Amniotic epithelial cell (primary cell): Measurements from ENCODE around the gene PDP2.
"Not testable (repeated sequence)": the region's sequence is repeated elsewhere in the genome, so short reads cannot be mapped to it uniquely, and the experiment has no call there.

Experiments
- DNase-seq: peaks from one replicate; pipeline ENCODE4 v3.0.0-alpha.2; 2010; ENCODE audit warnings: low read depth

The PDP2 gene

DNA sequence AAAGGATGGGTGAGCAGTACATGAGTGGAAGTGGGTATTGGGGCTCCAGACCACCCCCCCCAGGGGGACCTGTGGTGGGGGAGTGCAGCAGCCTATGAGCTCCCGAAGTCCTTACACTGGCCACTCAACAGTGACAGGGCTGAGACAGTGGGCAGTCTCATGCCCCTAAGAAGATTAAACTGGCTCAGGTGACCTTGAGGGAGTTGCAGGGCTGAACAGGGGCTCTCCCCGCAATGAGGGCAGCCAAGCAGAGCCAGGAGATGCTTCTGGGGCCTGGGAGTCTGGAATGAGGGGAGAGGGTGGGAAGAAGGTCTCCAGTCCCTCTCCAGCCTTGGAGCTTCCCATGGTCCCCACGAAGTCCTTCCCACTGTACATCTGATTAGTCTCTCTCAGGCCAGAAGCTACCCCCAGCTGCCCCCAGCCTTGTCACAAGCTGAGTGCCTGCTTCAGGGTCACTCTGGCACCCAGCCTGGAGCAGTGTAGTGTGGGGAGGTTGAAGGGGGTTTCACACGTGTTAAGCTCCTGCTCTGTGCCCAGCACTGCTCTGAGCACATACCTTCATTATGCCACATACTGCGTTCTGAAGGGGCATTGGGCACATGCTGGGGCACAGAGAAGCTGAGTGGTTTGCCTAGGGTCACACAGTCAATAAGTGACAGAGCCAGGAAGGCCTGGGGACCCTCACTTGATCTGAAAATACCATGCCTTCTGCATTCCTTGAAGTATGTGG is 39.4 kb downstream of the PDP2 start:
- DNase-seq: no peak

DNA sequence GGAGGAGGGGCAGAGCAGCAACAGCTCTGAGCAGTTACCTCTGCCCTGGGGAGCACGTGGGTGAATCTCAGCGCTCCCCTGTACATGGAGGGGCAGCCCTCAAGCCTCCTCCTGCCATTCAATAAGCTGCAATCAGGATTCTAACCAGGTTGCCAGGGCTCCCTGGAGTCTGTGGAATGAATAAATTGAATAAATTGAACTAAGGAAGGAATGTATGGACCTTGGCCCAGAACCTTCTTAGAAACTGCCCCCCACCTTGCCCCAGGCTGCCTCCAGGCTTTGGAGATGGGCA is 39.9 kb downstream of the PDP2 start:
- DNase-seq: no peak

GRCh38 chr16:66920924-66921680 is 40.8 kb downstream of the PDP2 start:
- no peak for DNase-seq

GRCh38 chr16:66921729-66922450 is 41.6 kb downstream of the PDP2 start:
- DNase-seq: no peak

DNA sequence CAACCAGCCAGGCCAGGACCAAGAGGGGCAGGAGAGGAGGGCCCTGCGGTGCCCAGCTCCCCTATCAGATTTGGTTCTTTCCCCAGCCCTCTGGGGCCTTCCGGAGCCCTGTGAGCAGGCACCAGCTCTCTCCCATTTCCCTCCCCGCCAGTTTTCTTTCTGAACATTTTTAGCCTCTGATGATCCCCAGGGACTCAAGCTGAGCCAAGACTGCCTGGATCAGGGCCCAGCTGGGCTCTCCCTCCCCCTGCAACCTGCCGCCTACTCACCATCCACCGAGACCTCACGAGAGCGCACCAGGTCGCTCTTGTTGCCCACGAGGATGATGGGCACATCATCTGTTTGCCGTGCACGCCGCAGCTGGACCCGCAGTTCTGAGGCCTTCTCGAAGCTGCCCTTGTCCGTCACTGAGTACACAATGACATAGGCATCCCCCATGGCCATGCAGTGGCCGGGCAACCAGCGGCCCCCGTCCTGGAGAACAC is 43.0 kb downstream of the PDP2 start:
- DNase-seq: peak; percentile 50

GRCh38 chr16:66923866-66924265 is 43.6 kb downstream of the PDP2 start:
- no peak for DNase-seq

GRCh38 chr16:66924527-66925321 is 44.4 kb downstream of the PDP2 start:
- DNase-seq: no peak

DNA sequence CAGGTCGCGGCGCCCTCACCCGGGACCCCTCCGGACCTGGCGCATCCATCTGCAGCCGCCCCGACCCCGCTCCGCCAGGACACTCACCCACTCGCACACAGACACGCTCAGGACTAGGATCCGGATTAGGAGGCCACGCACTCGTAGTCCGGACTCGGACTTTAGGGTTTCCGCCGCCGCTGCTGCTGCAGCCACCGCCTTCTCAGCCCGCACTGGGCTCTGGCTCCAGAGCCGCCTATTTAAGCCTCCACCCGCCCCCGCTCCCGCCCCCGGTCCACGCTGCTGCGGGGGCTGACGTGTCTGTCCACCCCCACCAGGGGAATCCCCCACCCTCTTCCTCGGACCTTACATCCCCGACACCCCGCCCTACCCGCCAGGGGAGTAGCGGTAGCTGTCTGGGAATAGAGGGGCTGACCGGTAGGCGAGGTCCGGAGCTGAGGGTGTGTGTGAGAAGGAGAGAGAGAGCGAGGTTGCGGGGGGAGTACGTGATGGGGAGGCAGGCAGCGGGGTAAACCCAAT is 45.1 kb downstream of the PDP2 start, which contains the start of gene RRAD:
Gene RRAD (minus strand): TSS at position 214 of the 519 bp plus-strand sequence. CDS start 356 bp downstream, outside the sequence.
- DNase-seq: no peak

- no peak for DNase-seq
Observed at GRCh38 chr16:66926171-66926947, 46.0 kb downstream of the PDP2 start.

DNA sequence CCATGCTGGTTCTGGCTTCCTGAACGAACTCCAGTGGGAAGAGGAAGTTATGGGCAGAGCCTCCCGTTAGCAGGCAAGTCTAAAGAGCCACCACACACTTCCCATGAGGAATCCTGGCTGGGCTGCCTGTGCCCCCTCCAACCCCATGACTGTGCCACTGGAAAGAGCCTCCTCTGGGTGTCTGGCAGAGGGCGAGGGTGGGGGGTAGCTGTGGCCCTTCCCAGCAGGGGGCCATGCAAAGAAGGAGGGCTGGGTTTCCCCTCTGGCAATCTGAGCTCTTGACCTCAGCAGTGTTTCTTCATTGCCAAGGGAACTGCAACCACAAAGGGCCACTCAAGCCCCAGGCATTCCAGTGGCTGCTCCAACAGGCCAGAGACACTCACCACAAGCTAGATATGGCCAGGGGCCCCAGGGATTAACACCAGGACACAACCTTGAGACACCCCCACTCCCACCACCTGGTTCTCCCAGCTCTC is 46.7 kb downstream of the PDP2 start:
- peak; percentile 94 for DNase-seq

GRCh38 chr16:66927918-66928649 is 47.8 kb downstream of the PDP2 start:
- no peak for DNase-seq

DNA sequence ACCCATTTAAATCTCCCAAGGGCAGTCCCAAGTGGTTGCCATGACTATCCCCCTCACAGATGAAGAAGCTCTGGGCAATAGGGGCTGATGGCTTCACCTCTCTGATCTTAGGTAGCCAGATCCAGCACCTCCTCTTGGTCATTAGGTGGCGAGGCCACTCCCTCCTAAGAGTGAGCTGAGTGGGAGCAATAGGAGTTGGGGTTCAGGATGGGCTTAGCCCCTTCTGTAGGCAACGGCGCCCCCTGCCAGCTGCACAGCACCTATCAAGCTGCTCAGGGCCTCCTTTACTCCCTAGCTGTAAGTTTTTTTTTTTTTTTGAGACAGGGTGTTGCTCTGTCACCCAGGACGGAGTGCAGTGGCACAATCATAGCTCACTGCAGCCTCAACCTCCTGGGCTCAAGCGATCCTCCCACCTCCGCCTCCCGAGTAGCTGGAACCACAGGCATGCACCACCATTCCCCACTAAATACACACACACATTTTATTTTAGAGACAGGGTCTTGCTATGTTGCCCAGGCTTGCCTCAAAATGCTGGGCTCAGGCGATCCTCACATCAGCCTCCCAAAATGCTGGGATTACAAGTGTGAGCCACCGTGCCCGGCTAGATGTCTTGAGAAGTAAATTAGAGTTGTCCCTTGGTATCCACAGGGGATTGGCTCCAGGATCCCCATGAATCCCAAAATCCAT is 48.5 kb downstream of the PDP2 start:
- DNase-seq: peak; percentile 50

- DNase-seq: peak; percentile 79
Observed at GRCh38 chr16:66930189-66930588, 49.9 kb downstream of the PDP2 start.

GRCh38 chr16:66931665-66932064 is 51.4 kb downstream of the PDP2 start:
- DNase-seq: no peak

DNA sequence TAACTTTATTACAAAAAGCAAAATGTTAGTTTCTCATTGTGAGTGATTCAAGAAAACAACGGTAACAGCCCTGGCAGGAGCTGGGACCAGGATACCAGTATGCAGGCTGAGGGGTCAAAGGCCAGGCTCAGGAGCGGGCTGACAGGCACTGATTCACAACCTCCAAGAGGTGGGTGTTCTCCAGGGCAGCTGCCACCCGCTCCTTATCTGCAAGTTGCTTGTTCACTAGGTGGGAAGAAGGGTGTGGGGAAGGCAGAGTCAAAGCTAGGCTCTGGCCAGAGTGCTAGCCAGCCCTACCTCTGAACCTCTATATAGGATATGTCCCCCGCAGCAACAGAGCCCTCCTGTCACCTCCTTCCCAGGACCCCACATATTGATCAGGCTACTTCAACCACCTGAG is 51.8 kb downstream of the PDP2 start:
- DNase-seq: no peak

GRCh38 chr16:66933776-66934137 is 53.4 kb downstream of the PDP2 start:
- no peak for DNase-seq

DNA sequence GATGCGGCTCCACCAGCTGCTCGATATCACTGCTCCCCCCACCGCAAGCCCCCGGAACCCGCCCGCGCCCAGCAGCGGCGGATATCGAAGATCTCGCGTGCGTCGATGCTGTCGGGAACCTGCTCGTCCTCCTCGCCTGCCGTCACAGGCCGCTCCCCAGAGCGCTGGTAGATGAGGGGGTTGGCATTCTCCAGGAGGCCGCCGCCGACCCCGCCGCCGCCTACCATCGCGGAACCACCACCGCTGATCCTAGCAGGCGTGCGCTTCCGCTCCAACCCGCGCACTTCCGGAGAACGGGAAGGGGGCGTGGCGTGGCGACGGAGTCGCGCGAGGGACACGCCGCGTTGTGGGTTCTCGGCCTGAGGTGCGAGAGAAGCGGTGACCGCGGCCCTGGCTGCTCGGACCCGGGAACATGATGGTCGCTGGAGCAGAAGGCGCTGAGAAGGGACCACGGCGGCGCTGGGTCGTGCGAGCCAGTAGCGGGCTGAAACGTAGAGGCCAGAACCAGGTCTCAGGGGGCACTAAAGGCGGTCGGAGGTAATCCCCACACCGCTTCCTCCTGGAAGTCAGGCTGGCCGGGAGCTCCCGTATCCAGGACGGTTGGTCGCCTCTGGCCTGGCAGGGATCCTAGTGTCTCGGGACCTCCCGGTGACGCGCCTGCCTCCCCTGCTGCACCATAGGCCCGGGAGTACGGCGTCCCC is 54.0 kb downstream of the PDP2 start, which contains the start of gene CIAO2B:
Gene CIAO2B (minus strand): TSS at position 265 of the 701 bp plus-strand sequence. CDS start 38 bp downstream, at position 227.
- peak; percentile 73 for DNase-seq

DNA sequence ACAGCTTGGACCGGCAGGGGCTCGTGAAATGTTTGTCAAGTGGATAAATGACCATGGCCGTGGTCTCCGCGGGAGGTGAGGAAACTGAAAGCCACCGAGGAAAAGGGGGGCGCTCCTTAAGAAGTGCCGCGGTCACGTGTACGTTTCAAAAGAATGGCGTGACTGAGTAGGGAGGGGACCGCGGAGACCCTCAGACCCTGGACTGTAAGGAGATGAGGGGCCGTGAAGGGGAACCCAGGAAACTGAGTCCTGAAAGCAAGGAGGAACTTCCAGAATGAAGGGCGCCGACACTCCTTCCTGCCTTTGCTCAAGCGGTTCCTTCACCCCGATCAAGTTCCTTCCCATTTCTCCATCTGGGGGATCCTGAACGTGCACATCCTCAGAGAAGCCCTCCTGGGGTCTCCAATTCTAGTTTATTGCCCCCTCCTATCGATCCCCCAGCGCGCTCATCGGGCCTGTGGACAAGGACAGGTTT is 54.6 kb downstream of the PDP2 start:
- DNase-seq: not testable (repeated sequence)
